Panc1 (cell line): ENCODE data around the gene GATAD2B. TPM values are rescaled to one million over a fixed set of nuclear protein-coding genes. Genes with fewer than 3 reads are reported as not detected.
"Not testable (repeated sequence)": the region's sequence is repeated elsewhere in the genome, so short reads cannot be mapped to it uniquely, and the experiment has no call there.

ENCODE experiments used
- ATAC-seq: fragments of 200-7000 bp; cut with Tn5 transposase; 2 replicates; pipeline ENCODE4 v1.9.1; 2020; ENCODE audit warnings: mild to moderate bottlenecking, moderate library complexity
- BruUV-seq: library from RNA; stranded (reverse); fragments of 400-500 nt; replicated peaks from 2 replicates; lab custom pipeline; 2021; lab: Mats Ljungman, UMichigan
- CTCF ChIA-PET: fragments of 300-600 bp; sonication (Branson Sonifier 250); formaldehyde crosslinking; loops from one replicate; lab custom pipeline; 2022; ENCODE audit warnings: antibody characterized with exemption; lab: Charles Lee
- POLR2A ChIA-PET: fragments of 300-600 bp; sonication (Branson Sonifier 250); formaldehyde crosslinking; loops from one replicate; lab custom pipeline; 2022; ENCODE audit warnings: antibody characterized with exemption; lab: Charles Lee
- DNase-seq: peaks from one replicate; pipeline ENCODE4 v3.0.0-alpha.2; 2010; ENCODE audit warnings: low read depth, low spot score
- H3K27ac ChIP-seq: 2 replicates; pipeline ENCODE4 v1.5.1; 2011; ENCODE audit warnings: mild to moderate bottlenecking, low read length, inconsistent platforms
- H3K27me3 ChIP-seq: fragments of 200-500 bp; sonication (Bioruptor generic); 2 replicates; pipeline ENCODE4 v1.6.0; 2014; ENCODE audit warnings: low read length, inconsistent platforms; ENCODE audit not compliant: control insufficient read depth, insufficient read depth
- H3K36me3 ChIP-seq: fragments of 200-500 bp; sonication (Bioruptor generic); 2 replicates; pipeline ENCODE4 v1.5.1; 2014; ENCODE audit warnings: inconsistent platforms, mild to moderate bottlenecking, low read length, moderate library complexity; ENCODE audit not compliant: control insufficient read depth, insufficient read depth
- H3K4me1 ChIP-seq: 2 replicates; pipeline ENCODE4 v1.5.1; 2011; ENCODE audit warnings: inconsistent platforms, mild to moderate bottlenecking, low read length, moderate library complexity; ENCODE audit not compliant: control insufficient read depth, insufficient read depth
- H3K4me3 ChIP-seq, 2 experiments: 2 replicates each; pipeline ENCODE4 v1.5.1; 2011 to 2012; ENCODE audit warnings: low read depth in 2 of 2, low read length in 2 of 2, mild to moderate bottlenecking in 2 of 2, inconsistent platforms in 1 of 2, moderate library complexity in 1 of 2
- H3K9me3 ChIP-seq: fragments of 200-500 bp; sonication (Bioruptor generic); 2 replicates; pipeline ENCODE4 v1.5.1; 2014; ENCODE audit warnings: low read depth, mild to moderate bottlenecking, inconsistent platforms, low read length, moderate library complexity; ENCODE audit not compliant: control insufficient read depth, insufficient read depth
- POLR2AphosphoS5 ChIP-seq: IDR thresholded peaks from 2 replicates; pipeline ENCODE4 v1.6.1; 2012; ENCODE audit warnings: mild to moderate bottlenecking, low read depth, low read length, moderate library complexity
- SIN3A ChIP-seq: IDR thresholded peaks from 2 replicates; pipeline ENCODE4 v1.6.1; 2012; ENCODE audit warnings: low read depth, mild to moderate bottlenecking, low read length, moderate library complexity, borderline replicate concordance; ENCODE audit not compliant: insufficient read depth
- TCF7L2 ChIP-seq: IDR thresholded peaks from 2 replicates; pipeline ENCODE4 v1.6.1; 2011; ENCODE audit warnings: mild to moderate bottlenecking, low read depth, low read length, inconsistent platforms
- in situ Hi-C: cut with HindIII; loops from 2 replicates; pipeline ENCODE4 v1.10.0; 2016; ENCODE audit warnings: low sequenced_read_pairs, low pct_unique_long_range_greater_than_20kb
- intact Hi-C: fragments of 100-400 bp; cut with micrococcal nuclease; formaldehyde crosslinking; loops from one replicate; pipeline ENCODE4 v1.10.0; 2022; ENCODE audit not compliant: unreplicated experiment
- total RNA-seq: library from RNA; stranded (reverse); gene quantifications from one replicate; pipeline ENCODE4 v1.2.1, GENCODE V29; 2021; ENCODE audit not compliant: unreplicated experiment
- TF ChIP-seq, protein P1 (sequence below), 2 experiments: IDR thresholded peaks; 2 replicates each; pipeline ENCODE4 v1.6.1; 2011 to 2012; ENCODE audit warnings: low read depth in 2 of 2, control low read depth in 1 of 2, low read length in 1 of 2, mild to moderate bottlenecking in 1 of 2, moderate library complexity in 1 of 2; ENCODE audit not compliant: insufficient read depth in 1 of 2
- TF ChIP-seq, protein P2 (sequence below): fragments of 450-650 bp; IDR thresholded peaks from 2 replicates; pipeline ENCODE4 v1.5.1; 2017; ENCODE audit warnings: mild to moderate bottlenecking

The GATAD2B gene
- total RNA-seq, 1 experiment from 2014 or later, result 47.2 TPM

DNA sequence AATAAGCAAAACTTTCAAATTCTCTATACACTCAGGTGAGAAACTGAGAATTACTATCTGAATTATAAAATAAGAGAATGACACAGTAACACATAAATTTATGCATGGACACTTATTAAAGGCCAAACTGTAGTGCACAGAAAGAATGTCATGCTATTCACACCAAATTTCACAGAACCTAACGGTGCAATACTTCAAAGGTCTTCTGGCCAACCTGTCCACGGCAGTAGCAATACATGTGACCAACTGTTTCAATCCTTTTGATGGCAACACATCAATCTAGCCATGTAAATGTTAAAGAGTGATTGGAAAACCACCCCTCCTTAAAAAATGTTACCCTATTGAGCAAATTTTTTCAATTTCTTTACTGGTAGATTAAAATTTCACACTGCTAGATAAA, 10.4 kb downstream of the GATAD2B start:
- in situ Hi-C loops (no loop called here), intact Hi-C loops (no loop called here)
- DNase-seq (no peak), ATAC-seq (no peak)
- Histone ChIP-seq H3K27ac (no peak overlapping the region), H3K27me3 (no peaks in the 10 kb centered on the region), H3K36me3 (no peaks in the 10 kb centered on the region), H3K9me3 (no peaks in the 10 kb centered on the region), H3K4me1 (no peaks in the 10 kb centered on the region), H3K4me3 (no peak overlapping the region)
- CTCF ChIA-PET, result no interaction called here
- BruUV-seq, result no TSS peak
- POLR2A ChIA-PET, result no interaction called here
- TF ChIP-seq, protein P1, sequence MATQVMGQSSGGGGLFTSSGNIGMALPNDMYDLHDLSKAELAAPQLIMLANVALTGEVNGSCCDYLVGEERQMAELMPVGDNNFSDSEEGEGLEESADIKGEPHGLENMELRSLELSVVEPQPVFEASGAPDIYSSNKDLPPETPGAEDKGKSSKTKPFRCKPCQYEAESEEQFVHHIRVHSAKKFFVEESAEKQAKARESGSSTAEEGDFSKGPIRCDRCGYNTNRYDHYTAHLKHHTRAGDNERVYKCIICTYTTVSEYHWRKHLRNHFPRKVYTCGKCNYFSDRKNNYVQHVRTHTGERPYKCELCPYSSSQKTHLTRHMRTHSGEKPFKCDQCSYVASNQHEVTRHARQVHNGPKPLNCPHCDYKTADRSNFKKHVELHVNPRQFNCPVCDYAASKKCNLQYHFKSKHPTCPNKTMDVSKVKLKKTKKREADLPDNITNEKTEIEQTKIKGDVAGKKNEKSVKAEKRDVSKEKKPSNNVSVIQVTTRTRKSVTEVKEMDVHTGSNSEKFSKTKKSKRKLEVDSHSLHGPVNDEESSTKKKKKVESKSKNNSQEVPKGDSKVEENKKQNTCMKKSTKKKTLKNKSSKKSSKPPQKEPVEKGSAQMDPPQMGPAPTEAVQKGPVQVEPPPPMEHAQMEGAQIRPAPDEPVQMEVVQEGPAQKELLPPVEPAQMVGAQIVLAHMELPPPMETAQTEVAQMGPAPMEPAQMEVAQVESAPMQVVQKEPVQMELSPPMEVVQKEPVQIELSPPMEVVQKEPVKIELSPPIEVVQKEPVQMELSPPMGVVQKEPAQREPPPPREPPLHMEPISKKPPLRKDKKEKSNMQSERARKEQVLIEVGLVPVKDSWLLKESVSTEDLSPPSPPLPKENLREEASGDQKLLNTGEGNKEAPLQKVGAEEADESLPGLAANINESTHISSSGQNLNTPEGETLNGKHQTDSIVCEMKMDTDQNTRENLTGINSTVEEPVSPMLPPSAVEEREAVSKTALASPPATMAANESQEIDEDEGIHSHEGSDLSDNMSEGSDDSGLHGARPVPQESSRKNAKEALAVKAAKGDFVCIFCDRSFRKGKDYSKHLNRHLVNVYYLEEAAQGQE (IDR thresholded peaks at IDR 0.05; ENCODE audit: insufficient read depth in 1 of 2, low read depth in 2 of 2, low read length in 1 of 2), result no peak
- no peak for TF ChIP-seq SIN3A
- TF ChIP-seq, protein P2, sequence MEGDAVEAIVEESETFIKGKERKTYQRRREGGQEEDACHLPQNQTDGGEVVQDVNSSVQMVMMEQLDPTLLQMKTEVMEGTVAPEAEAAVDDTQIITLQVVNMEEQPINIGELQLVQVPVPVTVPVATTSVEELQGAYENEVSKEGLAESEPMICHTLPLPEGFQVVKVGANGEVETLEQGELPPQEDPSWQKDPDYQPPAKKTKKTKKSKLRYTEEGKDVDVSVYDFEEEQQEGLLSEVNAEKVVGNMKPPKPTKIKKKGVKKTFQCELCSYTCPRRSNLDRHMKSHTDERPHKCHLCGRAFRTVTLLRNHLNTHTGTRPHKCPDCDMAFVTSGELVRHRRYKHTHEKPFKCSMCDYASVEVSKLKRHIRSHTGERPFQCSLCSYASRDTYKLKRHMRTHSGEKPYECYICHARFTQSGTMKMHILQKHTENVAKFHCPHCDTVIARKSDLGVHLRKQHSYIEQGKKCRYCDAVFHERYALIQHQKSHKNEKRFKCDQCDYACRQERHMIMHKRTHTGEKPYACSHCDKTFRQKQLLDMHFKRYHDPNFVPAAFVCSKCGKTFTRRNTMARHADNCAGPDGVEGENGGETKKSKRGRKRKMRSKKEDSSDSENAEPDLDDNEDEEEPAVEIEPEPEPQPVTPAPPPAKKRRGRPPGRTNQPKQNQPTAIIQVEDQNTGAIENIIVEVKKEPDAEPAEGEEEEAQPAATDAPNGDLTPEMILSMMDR, result no peak
- no peak for TF ChIP-seq POLR2AphosphoS5
- TF ChIP-seq TCF7L2, result no peak

DNA sequence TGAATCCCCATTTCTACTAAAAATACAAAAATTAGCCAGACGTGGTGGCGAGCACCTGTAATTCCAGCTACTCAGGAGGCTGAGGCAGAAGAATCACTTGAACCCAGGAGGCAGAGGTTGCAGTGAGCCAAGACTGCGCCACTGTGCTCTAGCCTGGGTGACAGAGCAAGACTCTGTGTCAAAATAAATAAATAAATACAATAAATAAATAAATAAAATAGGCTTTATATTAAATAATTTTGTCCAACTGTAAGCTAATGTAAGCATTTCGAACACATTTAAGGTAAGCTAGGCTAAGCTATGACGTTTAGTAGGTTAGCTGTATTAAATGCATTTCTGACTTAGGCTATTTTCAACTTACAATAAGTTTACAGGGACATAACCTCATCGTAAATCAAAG, 12.2 kb downstream of the GATAD2B start:
- ATAC-seq, H3K36me3 ChIP-seq, intact Hi-C loops, in situ Hi-C loops, H3K4me1 ChIP-seq, DNase-seq, H3K27me3 ChIP-seq, POLR2A ChIA-PET, H3K9me3 ChIP-seq, CTCF ChIA-PET, BruUV-seq, H3K27ac ChIP-seq, H3K4me3 ChIP-seq: not testable (repeated sequence)

DNA sequence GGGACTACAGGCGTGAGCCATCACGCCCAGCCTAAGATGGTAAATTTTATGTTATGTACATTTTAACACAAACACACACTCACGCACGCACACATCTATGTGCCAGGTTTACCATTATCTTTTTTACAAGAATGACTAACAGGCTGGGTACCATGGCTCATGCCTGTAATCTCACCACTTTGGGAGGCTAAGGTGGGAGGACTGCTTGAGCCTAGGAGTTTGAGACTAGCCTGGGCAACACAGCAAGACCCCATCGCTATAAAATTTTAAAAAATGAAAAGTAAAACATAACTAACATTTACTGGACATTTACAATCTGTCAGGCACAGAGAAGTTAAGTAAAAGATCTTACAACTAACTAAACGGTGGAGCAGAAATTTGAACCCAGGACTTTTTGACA, 14.7 kb downstream of the GATAD2B start:
- H3K36me3 ChIP-seq, result no peaks in the 10 kb centered on the region
- no peak for TF ChIP-seq SIN3A
- no peak for TF ChIP-seq POLR2AphosphoS5
- TF ChIP-seq, protein P2, result no peak
- TF ChIP-seq, protein P1 (IDR thresholded peaks at IDR 0.05; ENCODE audit: insufficient read depth in 1 of 2, low read depth in 2 of 2, low read length in 1 of 2), result no peak
- no peak for TF ChIP-seq TCF7L2
- CTCF ChIA-PET, result no interaction called here
- intact Hi-C loops, result no loop called here
- no peak overlapping the region for H3K4me3 ChIP-seq
- no peaks in the 10 kb centered on the region for H3K4me1 ChIP-seq
- in situ Hi-C loops, result no loop called here
- POLR2A ChIA-PET, result no interaction called here
- ATAC-seq (no peak), DNase-seq (no peak)
- BruUV-seq, result no TSS peak
- H3K27ac ChIP-seq, result no peak overlapping the region
- H3K9me3 ChIP-seq, result no peaks in the 10 kb centered on the region
- no peaks in the 10 kb centered on the region for H3K27me3 ChIP-seq
